HG02943 (cell line): ENCODE measurements around the gene AGAP5.
"Not testable (repeated sequence)": the region's sequence is repeated elsewhere in the genome, so short reads cannot be mapped to it uniquely, and the experiment has no call there.

Source experiments
- ATAC-seq: cut with Tn5 transposase; IDR thresholded peaks from one replicate; pipeline ENCODE4 v1.9.1; 2021; ENCODE audit warnings: mild to moderate bottlenecking, low read depth, moderate library complexity; ENCODE audit not compliant: unreplicated experiment

Gene AGAP5

GRCh38 chr10:73697675-73698159 is at the start of gene AGAP5:
TSS of gene AGAP5 (minus strand) at chr10:73698109. CDS start at chr10:73697755, 354 bp downstream.
- ATAC-seq, result not testable (repeated sequence)

- no peak for ATAC-seq
Measured at GRCh38 chr10:73746721-73747120, 48.8 kb upstream of the AGAP5 start.

- ATAC-seq, result peak; percentile 24
Measured at GRCh38 chr10:73744664-73744975, 46.7 kb upstream of the AGAP5 start.

GRCh38 chr10:73743905-73744663 is 46.2 kb upstream of the AGAP5 start, which contains the start of gene SEC24C:
TSS of gene SEC24C (plus strand) at chr10:73744372. CDS start at chr10:73746833, 2,461 bp downstream.
- ATAC-seq, result peak; percentile 84

GRCh38 chr10:73743327-73743904 is 45.5 kb upstream of the AGAP5 start:
- ATAC-seq, result no peak

GRCh38 chr10:73742454-73742734 is 44.5 kb upstream of the AGAP5 start:
- ATAC-seq, result no peak

GRCh38 chr10:73740501-73741254 is 42.8 kb upstream of the AGAP5 start:
- ATAC-seq, result not testable (repeated sequence)

GRCh38 chr10:73734796-73735305 is 36.9 kb upstream of the AGAP5 start:
- ATAC-seq, result no peak

- no peak for ATAC-seq
Measured at GRCh38 chr10:73734028-73734720, 36.3 kb upstream of the AGAP5 start.

GRCh38 chr10:73732931-73733623 is 35.2 kb upstream of the AGAP5 start:
- no peak for ATAC-seq

- no peak for ATAC-seq
Measured at GRCh38 chr10:73732426-73732825, 34.5 kb upstream of the AGAP5 start.

- no peak for ATAC-seq
Measured at GRCh38 chr10:73731588-73732375, 33.9 kb upstream of the AGAP5 start.

GRCh38 chr10:73730153-73730906 is 32.4 kb upstream of the AGAP5 start:
- peak; percentile 90 for ATAC-seq

- ATAC-seq, result not testable (repeated sequence)
Measured at GRCh38 chr10:73729781-73730152, 31.9 kb upstream of the AGAP5 start.

GRCh38 chr10:73723516-73723915 is 25.6 kb upstream of the AGAP5 start:
- no peak for ATAC-seq

- not testable (repeated sequence) for ATAC-seq
Measured at GRCh38 chr10:73720561-73720960, 22.7 kb upstream of the AGAP5 start.

GRCh38 chr10:73717556-73717955 is 19.6 kb upstream of the AGAP5 start:
- ATAC-seq, result no peak

GRCh38 chr10:73716251-73716650 is 18.3 kb upstream of the AGAP5 start:
- no peak for ATAC-seq
